Large intestine (tissue), 3 donors: ENCODE measurements around the gene PHACTR1. TPM values are rescaled to one million over a fixed set of nuclear protein-coding genes. Genes with fewer than 3 reads are reported as not detected.
"Not testable (repeated sequence)": the region's sequence is repeated elsewhere in the genome, so short reads cannot be mapped to it uniquely, and the experiment has no call there.

ENCODE experiments used
- DNase-seq, 2 donors: peaks; one replicate each; pipeline versions ENCODE4 v3.0.0 to v3.0.0-alpha.2; 2013
- H3K27ac ChIP-seq: one replicate; pipeline ENCODE4 v1.5.1; 2013; ENCODE audit warnings: low read length
- H3K27me3 ChIP-seq: 2 replicates; pipeline ENCODE4 v1.6.1; 2013; ENCODE audit warnings: low read length; ENCODE audit not compliant: control insufficient read depth, insufficient read depth
- H3K36me3 ChIP-seq: 2 replicates; pipeline ENCODE4 v1.6.1; 2013; ENCODE audit warnings: low read length; ENCODE audit not compliant: control insufficient read depth, insufficient read depth
- H3K4me1 ChIP-seq: one replicate; pipeline ENCODE4 v1.6.1; 2013; ENCODE audit warnings: low read length; ENCODE audit not compliant: control insufficient read depth, insufficient read depth
- H3K4me3 ChIP-seq: one replicate; pipeline ENCODE4 v1.5.1; 2013; ENCODE audit warnings: low read length
- H3K9me3 ChIP-seq: one replicate; pipeline ENCODE4 v1.6.1; 2013; ENCODE audit warnings: mild to moderate bottlenecking, low read depth, low read length, moderate library complexity; ENCODE audit not compliant: control insufficient read depth
- WGBS: methylation state at CpG from one replicate; pipeline ENCODE4 v1.1.5; 2013; ENCODE audit warnings: low lambda C conversion rate; ENCODE audit not compliant: insufficient coverage; 5-methylcytosine and 5-hydroxymethylcytosine counted together
- polyA plus RNA-seq: library from polyadenylated mRNA; unstranded; fragments of 120-200 nt; gene quantifications from one replicate; pipeline ENCODE4 v1.2.1, GENCODE V29; 2013

Gene PHACTR1
- polyA plus RNA-seq, 1 donor, result 5.5 TPM

- Histone ChIP-seq H3K36me3 (no peaks in the 10 kb centered on the region), H3K27ac (no peak overlapping the region), H3K27me3 (peaks cover 35% of the 10 kb centered on the region), H3K4me3 (no peak overlapping the region), H3K9me3 (no peaks in the 10 kb centered on the region), H3K4me1 (no peaks in the 10 kb centered on the region)
- no peak for DNase-seq
Observed at GRCh38 chr6:12714022-12714421, 2.5 kb upstream of the PHACTR1 start.

DNA sequence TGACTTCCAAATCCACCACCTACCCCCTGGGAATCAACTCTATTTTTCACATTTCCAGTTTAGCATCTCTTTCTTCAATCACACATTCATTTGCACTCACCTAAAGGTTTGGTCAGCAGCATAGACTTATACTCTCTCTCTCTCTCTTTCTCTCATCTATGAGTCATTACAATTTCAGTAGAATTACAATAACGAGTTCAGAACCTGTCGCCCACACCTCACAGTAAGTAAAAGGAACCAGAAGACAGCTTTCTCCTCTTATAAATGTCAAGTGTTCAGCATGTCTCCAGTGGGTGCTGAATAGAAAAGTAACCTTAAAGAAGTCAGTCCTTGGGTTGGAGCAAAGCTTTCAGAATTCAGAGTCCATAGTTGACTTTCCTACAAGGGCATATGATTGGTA is 1.1 kb upstream of the PHACTR1 start:
- DNase-seq, result no peak
- H3K4me3 ChIP-seq, result no peak overlapping the region
- H3K9me3 ChIP-seq, result no peaks in the 10 kb centered on the region
- no CpG with 5 or more reads among the region's 2 CpGs for WGBS
- no peaks in the 10 kb centered on the region for H3K36me3 ChIP-seq
- peaks cover 42% of the 10 kb centered on the region for H3K27me3 ChIP-seq
- H3K27ac ChIP-seq, result no peak overlapping the region
- H3K4me1 ChIP-seq, result no peaks in the 10 kb centered on the region

DNA sequence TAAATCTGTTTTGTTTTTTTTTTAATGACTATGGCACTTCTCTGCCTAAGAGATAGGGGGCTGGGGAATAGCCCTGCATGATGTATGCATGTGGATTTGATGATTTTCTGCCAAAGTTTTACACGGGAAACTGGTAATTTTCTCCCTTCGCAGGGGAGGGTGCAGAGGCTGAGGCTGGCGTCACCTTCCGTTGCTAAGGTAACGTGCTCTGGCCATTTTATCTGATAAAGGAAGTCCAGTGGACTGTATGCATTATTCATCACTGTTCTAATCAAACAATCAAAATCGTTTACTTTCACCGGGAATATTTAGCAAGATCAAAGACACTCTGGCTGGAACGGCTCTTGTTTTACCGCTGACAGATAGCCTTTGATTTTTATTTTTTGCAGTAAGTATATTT is 789 bp downstream of the PHACTR1 start:
- H3K27me3 ChIP-seq, result peaks cover 47% of the 10 kb centered on the region
- H3K9me3 ChIP-seq, result no peaks in the 10 kb centered on the region
- no peak overlapping the region for H3K27ac ChIP-seq
- H3K36me3 ChIP-seq, result no peaks in the 10 kb centered on the region
- no peaks in the 10 kb centered on the region for H3K4me1 ChIP-seq
- no peak for DNase-seq
- no peak overlapping the region for H3K4me3 ChIP-seq
- WGBS, result no CpG with 5 or more reads among the region's 9 CpGs

- no peak overlapping the region for H3K27ac ChIP-seq
- peaks cover 47% of the 10 kb centered on the region for H3K27me3 ChIP-seq
- no CpG with 5 or more reads among the region's 9 CpGs for WGBS
- no peak for DNase-seq
- no peaks in the 10 kb centered on the region for H3K9me3 ChIP-seq
- no peaks in the 10 kb centered on the region for H3K4me1 ChIP-seq
- no peak overlapping the region for H3K4me3 ChIP-seq
- H3K36me3 ChIP-seq, result no peaks in the 10 kb centered on the region
Observed at GRCh38 chr6:12718015-12718414, 1.4 kb downstream of the PHACTR1 start.

- Histone ChIP-seq H3K27me3 (peaks cover 47% of the 10 kb centered on the region), H3K36me3 (no peaks in the 10 kb centered on the region), H3K9me3 (no peaks in the 10 kb centered on the region), H3K27ac (no peak overlapping the region), H3K4me1 (no peaks in the 10 kb centered on the region), H3K4me3 (no peak overlapping the region)
- WGBS, result no CpG with 5 or more reads among the region's 3 CpGs
- no peak for DNase-seq
Observed at GRCh38 chr6:12719017-12719416, 2.5 kb downstream of the PHACTR1 start.

DNA sequence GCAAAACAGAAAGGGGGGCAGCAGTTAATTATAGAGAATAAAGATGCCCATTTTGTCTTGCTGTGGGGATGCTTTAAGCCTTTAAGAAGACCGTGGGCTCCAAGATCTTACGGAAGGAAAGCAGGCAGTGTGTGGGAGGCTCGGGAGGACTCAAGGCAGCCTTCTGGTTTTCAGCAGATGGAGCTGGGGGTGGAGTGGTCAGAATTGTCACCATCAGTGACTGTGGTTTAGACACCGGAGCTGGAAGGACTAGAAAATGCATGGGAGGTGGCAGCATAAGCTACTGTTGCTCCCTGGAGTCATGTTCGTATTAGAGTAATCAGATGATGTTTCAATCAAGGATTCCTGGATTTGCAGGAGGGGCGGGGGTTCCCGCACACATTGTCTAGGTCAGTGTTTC is 3.7 kb downstream of the PHACTR1 start:
- H3K27me3 ChIP-seq, result peaks cover 45% of the 10 kb centered on the region
- H3K4me1 ChIP-seq, result no peaks in the 10 kb centered on the region
- no peaks in the 10 kb centered on the region for H3K9me3 ChIP-seq
- H3K27ac ChIP-seq, result no peak overlapping the region
- no CpG with 5 or more reads among the region's 7 CpGs for WGBS
- no peak for DNase-seq
- H3K36me3 ChIP-seq, result no peaks in the 10 kb centered on the region
- no peak overlapping the region for H3K4me3 ChIP-seq

DNA sequence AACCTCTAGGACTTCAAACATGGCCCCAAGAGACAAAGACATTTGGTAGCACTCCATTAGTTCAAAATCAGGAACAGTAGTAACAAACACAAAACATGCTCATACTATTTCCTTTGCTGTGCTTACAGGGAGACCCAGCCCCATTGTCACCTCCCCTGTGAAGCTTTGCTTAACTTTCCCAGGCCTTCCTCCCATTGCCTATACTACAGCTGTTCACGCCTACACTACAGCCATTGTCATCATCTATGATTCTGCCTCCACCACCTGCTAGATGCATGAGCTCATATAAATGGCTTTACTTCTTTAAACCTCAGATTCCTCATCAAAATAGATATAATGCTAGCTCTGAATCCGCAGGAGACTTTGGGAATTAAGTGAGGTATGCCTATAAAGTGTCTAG is 8.7 kb downstream of the PHACTR1 start:
- H3K4me3 ChIP-seq, result no peak overlapping the region
- no peaks in the 10 kb centered on the region for H3K36me3 ChIP-seq
- WGBS, result 80% methylated on average over 1 of the region's 2 CpGs
- H3K27ac ChIP-seq, result no peak overlapping the region
- DNase-seq, result no peak
- H3K9me3 ChIP-seq, result no peaks in the 10 kb centered on the region
- H3K27me3 ChIP-seq, result peaks cover 12% of the 10 kb centered on the region
- H3K4me1 ChIP-seq, result no peaks in the 10 kb centered on the region

GRCh38 chr6:12729467-12729866 is 12.9 kb downstream of the PHACTR1 start:
- no CpG with 5 or more reads among the region's 4 CpGs for WGBS
- H3K27me3 ChIP-seq, result peaks cover 7% of the 10 kb centered on the region
- H3K4me3 ChIP-seq, result no peak overlapping the region
- no peak for DNase-seq
- no peak overlapping the region for H3K27ac ChIP-seq
- H3K4me1 ChIP-seq, result no peaks in the 10 kb centered on the region
- no peaks in the 10 kb centered on the region for H3K9me3 ChIP-seq
- H3K36me3 ChIP-seq, result no peaks in the 10 kb centered on the region

GRCh38 chr6:12730809-12731208 is 14.2 kb downstream of the PHACTR1 start:
- no CpG with 5 or more reads among the region's 2 CpGs for WGBS
- H3K9me3 ChIP-seq, result not testable (repeated sequence)

DNA sequence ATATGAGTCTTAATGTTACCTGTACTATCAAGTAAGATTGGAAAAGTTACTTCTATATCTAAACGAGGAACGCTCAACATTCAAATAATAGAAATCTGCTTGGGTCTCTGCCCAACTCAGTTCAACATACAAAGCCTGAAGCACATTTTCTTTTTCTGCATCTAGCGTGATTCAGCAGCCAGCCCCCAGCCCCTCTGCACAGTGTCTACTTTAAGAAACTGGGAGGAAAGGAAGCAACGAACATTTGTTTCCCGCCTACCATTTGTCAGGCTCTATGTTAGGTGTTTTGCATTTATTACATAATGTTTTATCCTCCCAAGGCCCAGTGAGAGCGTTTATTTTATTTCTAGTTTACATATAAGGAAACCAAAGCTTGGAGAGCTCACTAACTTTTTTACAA is 17.3 kb downstream of the PHACTR1 start:
- H3K27ac ChIP-seq, result no peak overlapping the region
- 100% methylated on average over 1 of the region's 6 CpGs for WGBS

More at GRCh38 chr6:12730809-12731208, 14.2 kb downstream of the PHACTR1 start:
- H3K4me3 ChIP-seq, H3K27ac ChIP-seq, DNase-seq, H3K27me3 ChIP-seq, H3K36me3 ChIP-seq, H3K4me1 ChIP-seq: not testable (repeated sequence)

DNA sequence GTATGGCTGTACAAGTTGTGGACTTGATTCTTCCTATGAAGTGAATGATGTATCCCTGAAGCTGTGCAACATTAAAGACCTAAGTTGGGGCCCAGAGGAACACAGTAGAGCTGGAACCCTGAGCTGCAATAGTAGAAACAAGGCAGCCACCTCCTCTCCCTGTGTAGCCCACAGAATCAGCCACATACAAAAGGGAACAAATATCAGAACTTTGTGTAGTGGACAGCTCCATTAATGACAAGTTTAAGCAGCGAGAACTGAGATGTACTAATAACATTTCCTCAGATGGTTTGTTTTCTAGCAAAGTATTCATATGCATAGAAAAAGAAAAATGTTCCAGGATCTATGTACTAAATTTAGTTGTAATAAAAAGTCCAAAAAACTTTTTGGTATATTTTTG is 19.2 kb downstream of the PHACTR1 start:
- no peaks in the 10 kb centered on the region for H3K27me3 ChIP-seq
- no peaks in the 10 kb centered on the region for H3K4me1 ChIP-seq
- H3K36me3 ChIP-seq, result no peaks in the 10 kb centered on the region
- H3K27ac ChIP-seq, result no peak overlapping the region
- H3K9me3 ChIP-seq, result no peaks in the 10 kb centered on the region
- no peak overlapping the region for H3K4me3 ChIP-seq
- WGBS, result 80% methylated on average over 1 of the region's 1 CpG
- no peak for DNase-seq

More for the DNA sequence above, 17.3 kb downstream of the PHACTR1 start:
- H3K36me3 ChIP-seq, result no peaks in the 10 kb centered on the region
- no peak for DNase-seq
- H3K9me3 ChIP-seq, result no peaks in the 10 kb centered on the region
- H3K4me1 ChIP-seq, result no peaks in the 10 kb centered on the region
- no peak overlapping the region for H3K4me3 ChIP-seq
- peaks cover 5% of the 10 kb centered on the region for H3K27me3 ChIP-seq
